Measurements from ENCODE around the gene PHLPP1.
"Not testable (repeated sequence)": the region's sequence is repeated elsewhere in the genome, so short reads cannot be mapped to it uniquely, and the experiment has no call there.

The PHLPP1 gene

DNA sequence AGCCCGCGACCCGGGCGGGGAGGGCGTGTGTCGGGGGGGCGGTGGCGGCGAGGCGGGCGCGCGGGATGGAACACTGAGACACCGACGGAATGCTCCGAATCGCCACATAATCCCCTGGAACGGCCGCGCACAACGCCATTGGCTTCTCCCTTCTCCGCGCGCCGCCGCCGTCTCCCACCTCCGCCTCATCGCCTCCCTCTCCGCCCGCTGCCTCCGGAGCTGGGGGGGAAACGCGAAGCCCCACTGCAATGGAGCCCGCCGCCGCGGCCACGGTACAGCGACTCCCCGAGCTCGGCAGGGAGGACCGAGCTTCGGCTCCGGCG lies at the start of gene PHLPP1:
Gene PHLPP1, plus strand, starts transcription at position 106 of the 323 bp plus-strand sequence. Its CDS starts 143 bp downstream, at position 249.
- Mint-ChIP-seq H3K4me1 (ENCODE audit: low read depth) (peaks cover 33% of the 10 kb centered on the region), H3K4me3 (peak within 1 kb of the TSS; percentile 83), H3K27ac (peak within 1 kb of the TSS; percentile 82)

DNA sequence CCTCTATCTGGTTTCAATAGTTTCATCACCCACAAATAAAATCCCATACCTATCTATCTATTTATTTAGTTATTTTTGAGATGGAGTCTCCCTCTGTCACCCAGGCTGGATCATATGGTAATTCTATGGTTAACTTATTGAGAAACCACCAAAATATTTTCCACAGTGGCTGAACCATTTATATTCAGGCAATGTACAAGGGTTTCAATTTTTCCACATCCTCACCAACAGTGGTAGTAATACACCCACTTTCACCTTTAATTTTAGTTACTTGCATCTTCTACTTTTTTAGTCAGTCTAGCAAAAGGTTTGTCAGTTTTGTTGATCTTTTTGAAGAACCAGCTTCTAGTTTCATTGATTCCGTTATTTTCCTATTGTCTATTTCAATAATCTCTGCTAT lies 46.1 kb upstream of the PHLPP1 start:
- H3K27ac Mint-ChIP-seq = no peak overlapping the region
- peaks cover 3% of the 10 kb centered on the region for H3K27me3 Mint-ChIP-seq (ENCODE audit: low read depth)
- H3K4me3 Mint-ChIP-seq = no peak overlapping the region
- no peaks in the 10 kb centered on the region for H3K36me3 Mint-ChIP-seq (ENCODE audit: low read depth)
- H3K9me3 Mint-ChIP-seq = peaks cover 11% of the 10 kb centered on the region
- H3K4me1 Mint-ChIP-seq (ENCODE audit: low read depth) = no peaks in the 10 kb centered on the region

More for the DNA sequence above, at the start of gene PHLPP1:
- H3K36me3 Mint-ChIP-seq (ENCODE audit: low read depth) = peaks cover 3% of the 10 kb centered on the region
- peaks cover 31% of the 10 kb centered on the region for H3K27me3 Mint-ChIP-seq (ENCODE audit: low read depth)
- H3K9me3 Mint-ChIP-seq = no peaks in the 10 kb centered on the region

DNA sequence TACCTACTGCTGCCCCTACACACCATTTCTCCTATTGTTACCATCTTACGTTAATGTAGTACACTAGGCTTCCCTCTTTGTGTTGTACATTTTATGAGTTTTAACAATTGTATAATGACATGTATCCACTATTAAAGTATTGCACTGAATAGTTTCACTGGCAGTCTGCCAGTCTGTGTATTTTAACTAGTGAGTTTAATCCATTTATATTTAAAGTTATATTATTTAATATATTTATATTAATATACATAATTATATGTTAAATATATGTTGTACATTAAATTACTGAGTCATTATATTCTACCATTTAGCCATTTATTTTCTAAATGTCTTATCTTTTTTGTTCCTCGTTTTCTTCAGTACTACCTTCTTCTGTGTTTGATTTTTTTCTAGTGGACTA lies 44.8 kb upstream of the PHLPP1 start:
- Mint-ChIP-seq H3K27me3 (ENCODE audit: low read depth) (peaks cover 3% of the 10 kb centered on the region), H3K9me3 (peaks cover 11% of the 10 kb centered on the region), H3K27ac (no peak overlapping the region), H3K4me3 (no peak overlapping the region), H3K4me1 (ENCODE audit: low read depth) (no peaks in the 10 kb centered on the region), H3K36me3 (ENCODE audit: low read depth) (no peaks in the 10 kb centered on the region)

DNA sequence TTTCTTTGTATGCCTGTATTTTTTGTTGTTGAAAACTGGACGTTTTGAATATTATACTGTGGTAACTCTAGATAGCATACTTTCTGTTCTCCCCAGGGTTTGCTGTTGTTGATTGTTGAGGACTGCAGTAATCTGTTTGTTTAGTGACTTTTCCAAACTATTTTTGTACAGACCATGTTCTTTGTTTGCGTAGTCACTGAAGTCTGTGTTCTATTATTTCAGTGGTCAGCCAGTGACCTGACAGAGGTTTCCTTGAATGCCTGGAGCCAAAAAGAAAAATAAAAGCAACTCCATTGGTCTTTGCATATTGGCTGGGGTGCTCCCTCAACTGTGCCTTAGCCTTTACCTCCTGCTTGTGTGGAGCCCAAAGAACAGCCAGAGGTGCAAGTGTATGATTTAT lies 42.7 kb upstream of the PHLPP1 start:
- H3K36me3 Mint-ChIP-seq (ENCODE audit: low read depth) = no peaks in the 10 kb centered on the region

DNA sequence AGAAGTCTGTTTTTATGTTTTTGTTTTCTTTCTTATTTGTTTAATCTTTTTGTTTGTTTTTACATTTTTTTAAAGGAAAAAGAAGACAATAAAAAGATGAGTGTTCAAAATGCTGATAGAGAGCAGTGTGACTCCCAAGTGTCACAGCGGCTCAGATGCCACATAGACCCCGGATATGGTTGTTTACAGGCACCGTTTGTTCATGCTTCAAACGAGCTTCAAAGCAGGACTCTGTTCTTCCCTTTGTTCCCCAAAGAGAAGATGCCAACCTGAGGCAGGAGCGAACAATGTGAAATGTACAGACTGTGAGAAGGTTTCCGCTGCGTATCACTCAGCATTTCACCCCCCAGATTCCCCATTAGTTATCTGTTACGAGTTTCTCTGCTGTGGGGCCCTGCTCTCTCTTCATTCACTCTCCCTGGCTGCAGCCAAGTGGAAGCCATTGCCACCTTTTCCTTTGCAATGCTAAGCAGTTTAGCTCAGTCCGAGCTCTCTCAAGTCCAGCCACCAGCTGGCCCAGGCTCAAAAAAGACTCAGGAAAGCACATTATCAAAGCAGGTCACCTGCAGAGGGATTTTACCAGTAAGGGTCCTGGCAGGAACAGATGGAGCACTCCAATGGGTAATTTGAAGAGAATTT lies 36.4 kb upstream of the PHLPP1 start:
- Mint-ChIP-seq H3K4me1 (ENCODE audit: low read depth) (no peaks in the 10 kb centered on the region), H3K27ac (no peak overlapping the region), H3K36me3 (ENCODE audit: low read depth) (no peaks in the 10 kb centered on the region), H3K27me3 (ENCODE audit: low read depth) (peaks cover 10% of the 10 kb centered on the region), H3K4me3 (no peak overlapping the region), H3K9me3 (peaks cover 3% of the 10 kb centered on the region)

More for the DNA sequence above, 42.7 kb upstream of the PHLPP1 start:
- H3K9me3 Mint-ChIP-seq = peaks cover 14% of the 10 kb centered on the region
- H3K4me1 Mint-ChIP-seq (ENCODE audit: low read depth) = no peaks in the 10 kb centered on the region
- no peak overlapping the region for H3K4me3 Mint-ChIP-seq
- no peak overlapping the region for H3K27ac Mint-ChIP-seq
- peaks cover 13% of the 10 kb centered on the region for H3K27me3 Mint-ChIP-seq (ENCODE audit: low read depth)

DNA sequence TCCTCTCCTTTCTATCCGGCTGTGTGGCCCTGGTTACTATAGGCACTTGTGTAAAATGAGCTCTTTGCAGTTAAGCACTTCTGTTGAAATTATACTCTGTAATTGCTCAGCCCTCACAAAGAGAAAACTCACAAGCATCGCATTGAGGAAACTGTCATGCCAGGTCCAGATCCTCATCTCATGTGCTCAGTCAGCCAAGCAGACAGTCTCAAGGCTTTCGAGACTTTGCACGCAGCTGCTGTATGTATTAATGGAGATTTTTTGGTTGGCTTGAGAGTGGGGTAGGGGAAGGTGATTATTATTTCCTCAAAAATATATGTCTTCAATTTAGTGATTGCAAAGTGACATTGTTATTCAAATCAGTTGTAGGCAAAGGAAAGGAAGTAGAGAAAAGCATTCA lies 33.0 kb upstream of the PHLPP1 start:
- H3K9me3 Mint-ChIP-seq = peaks cover 8% of the 10 kb centered on the region
- H3K36me3 Mint-ChIP-seq (ENCODE audit: low read depth) = no peaks in the 10 kb centered on the region
- no peaks in the 10 kb centered on the region for H3K4me1 Mint-ChIP-seq (ENCODE audit: low read depth)
- H3K27me3 Mint-ChIP-seq (ENCODE audit: low read depth) = peaks cover 1% of the 10 kb centered on the region
- H3K27ac Mint-ChIP-seq = no peak overlapping the region
- no peak overlapping the region for H3K4me3 Mint-ChIP-seq

DNA sequence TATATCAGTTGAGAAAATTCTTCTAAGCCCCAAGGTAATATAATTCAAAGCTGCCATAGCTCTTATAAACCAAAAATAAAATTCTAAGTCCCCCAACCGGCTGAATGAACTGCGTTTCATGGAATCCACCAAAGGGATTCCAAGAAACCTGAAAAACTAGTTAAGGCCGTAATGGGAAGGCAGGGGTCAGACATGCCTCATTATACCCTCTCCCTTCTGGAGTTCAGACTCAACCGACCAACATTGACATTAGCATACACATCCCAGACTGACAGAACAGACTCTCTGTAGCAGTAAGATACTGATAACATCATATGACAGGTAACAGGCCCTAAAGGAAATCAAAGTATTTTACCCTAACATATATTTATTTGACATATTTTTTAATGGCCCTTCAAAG lies 31.4 kb upstream of the PHLPP1 start:
- H3K36me3 Mint-ChIP-seq (ENCODE audit: low read depth) = peaks cover 6% of the 10 kb centered on the region
- H3K27me3 Mint-ChIP-seq (ENCODE audit: low read depth) = peaks cover 5% of the 10 kb centered on the region
- H3K27ac Mint-ChIP-seq = no peak overlapping the region
- H3K4me3 Mint-ChIP-seq = no peak overlapping the region
- peaks cover 17% of the 10 kb centered on the region for H3K9me3 Mint-ChIP-seq
- H3K4me1 Mint-ChIP-seq (ENCODE audit: low read depth) = no peaks in the 10 kb centered on the region

DNA sequence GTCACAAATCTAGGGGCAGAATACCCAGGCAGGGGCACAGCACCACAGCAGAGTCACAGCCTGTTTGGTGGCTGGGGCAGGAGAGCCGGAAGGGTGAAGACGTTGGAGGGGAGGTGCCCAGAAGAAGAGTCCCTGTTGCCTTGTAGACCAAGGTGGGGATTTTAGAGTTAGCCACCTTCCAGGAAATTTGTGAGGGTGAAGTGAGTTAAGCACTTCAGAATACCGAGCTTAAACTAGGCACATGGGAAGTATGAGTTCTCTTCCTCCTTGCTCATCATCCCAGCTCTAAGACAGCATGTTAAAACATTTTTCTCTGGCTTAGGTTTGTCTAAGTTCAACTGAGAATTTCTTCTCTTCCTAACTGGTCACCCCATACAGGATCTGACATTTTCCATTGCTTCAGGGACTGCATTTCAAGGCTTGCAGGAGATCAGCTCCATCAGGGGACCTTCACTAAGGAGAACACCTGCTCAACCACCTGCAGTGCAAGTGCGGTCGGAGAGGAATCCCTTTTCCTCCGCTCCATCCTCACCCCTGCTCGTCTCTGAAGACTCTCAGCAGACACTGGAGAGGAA lies 26.5 kb upstream of the PHLPP1 start:
- no peaks in the 10 kb centered on the region for H3K4me1 Mint-ChIP-seq (ENCODE audit: low read depth)
- peaks cover 17% of the 10 kb centered on the region for H3K27me3 Mint-ChIP-seq (ENCODE audit: low read depth)
- H3K9me3 Mint-ChIP-seq = peaks cover 53% of the 10 kb centered on the region
- H3K36me3 Mint-ChIP-seq (ENCODE audit: low read depth) = peaks cover 8% of the 10 kb centered on the region
- H3K4me3 Mint-ChIP-seq = no peak overlapping the region
- no peak overlapping the region for H3K27ac Mint-ChIP-seq

DNA sequence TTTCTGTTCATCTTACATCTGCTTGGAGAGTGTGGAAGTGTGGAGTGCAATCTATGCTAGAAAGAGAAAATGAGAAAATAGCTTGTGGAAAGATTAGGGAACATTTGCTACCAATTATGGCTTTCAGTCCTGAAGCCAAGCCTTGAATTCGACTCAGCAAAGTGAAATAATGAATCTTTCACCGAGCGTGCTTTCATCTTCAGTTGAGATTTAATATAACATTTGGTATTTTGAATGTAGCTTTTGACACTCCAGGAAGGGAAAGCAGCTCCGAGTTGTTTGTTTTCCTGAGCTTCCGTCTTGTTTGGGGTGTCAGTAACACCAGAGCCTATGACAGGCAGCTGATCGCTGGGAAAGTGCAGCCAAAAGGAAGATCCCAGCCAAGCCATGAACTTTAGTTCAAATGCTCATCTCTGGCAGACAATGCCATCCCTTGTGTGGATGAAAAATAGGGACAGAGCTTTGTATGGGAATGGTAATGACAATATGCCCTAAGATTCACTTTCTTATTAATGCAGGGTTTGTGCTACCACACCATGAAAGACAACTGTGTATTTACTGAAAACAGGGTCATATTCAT lies 25.0 kb upstream of the PHLPP1 start:
- Mint-ChIP-seq H3K27me3 (ENCODE audit: low read depth) (peaks cover 24% of the 10 kb centered on the region), H3K27ac (no peak overlapping the region), H3K36me3 (ENCODE audit: low read depth) (peaks cover 8% of the 10 kb centered on the region), H3K4me1 (ENCODE audit: low read depth) (no peaks in the 10 kb centered on the region), H3K4me3 (no peak overlapping the region), H3K9me3 (peaks cover 53% of the 10 kb centered on the region)

DNA sequence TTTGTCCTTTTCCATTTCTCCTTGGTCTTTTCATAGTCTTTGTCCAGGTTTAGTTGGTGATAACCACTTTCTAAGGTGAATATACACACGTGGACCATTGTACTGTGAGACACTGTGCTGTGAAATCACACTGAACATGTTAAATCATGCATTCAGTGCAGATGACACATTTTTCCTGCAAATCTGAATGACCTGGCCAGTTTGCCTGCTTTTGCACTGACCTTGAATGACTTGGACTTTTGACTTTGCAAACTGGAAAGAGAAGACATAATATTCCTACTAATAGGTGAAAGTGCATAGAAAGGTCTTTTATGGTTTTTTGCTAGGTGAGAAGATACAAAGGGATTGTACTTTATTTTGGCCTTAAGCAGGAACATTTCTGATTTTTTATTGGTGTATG lies 21.7 kb upstream of the PHLPP1 start:
- peaks cover 2% of the 10 kb centered on the region for H3K36me3 Mint-ChIP-seq (ENCODE audit: low read depth)
- peaks cover 27% of the 10 kb centered on the region for H3K27me3 Mint-ChIP-seq (ENCODE audit: low read depth)
- H3K27ac Mint-ChIP-seq = no peak overlapping the region
- H3K4me3 Mint-ChIP-seq = no peak overlapping the region
- H3K4me1 Mint-ChIP-seq (ENCODE audit: low read depth) = no peaks in the 10 kb centered on the region
- H3K9me3 Mint-ChIP-seq = peaks cover 39% of the 10 kb centered on the region

DNA sequence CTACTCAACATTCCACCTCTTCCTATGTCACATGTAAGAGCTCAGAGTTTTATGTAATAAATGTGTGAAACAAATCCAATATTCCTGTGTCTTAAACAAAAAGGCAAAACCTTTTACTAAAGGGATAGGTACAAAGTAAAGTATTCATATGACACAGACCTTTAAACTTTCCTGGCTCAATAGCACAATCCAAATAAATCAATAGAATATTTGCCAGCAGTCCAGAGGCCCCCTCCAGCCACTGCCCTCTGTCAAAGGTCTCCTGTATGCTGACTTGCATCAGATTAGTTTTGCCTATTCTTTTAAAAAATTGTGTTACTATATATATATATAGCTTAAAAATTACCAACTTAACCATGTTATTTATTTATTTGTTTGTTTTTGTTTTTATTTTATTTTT lies 17.7 kb upstream of the PHLPP1 start:
- Mint-ChIP-seq H3K36me3 (ENCODE audit: low read depth) (no peaks in the 10 kb centered on the region), H3K9me3 (peaks cover 5% of the 10 kb centered on the region), H3K4me1 (ENCODE audit: low read depth) (no peaks in the 10 kb centered on the region), H3K27me3 (ENCODE audit: low read depth) (peaks cover 23% of the 10 kb centered on the region), H3K27ac (no peak overlapping the region), H3K4me3 (no peak overlapping the region)

DNA sequence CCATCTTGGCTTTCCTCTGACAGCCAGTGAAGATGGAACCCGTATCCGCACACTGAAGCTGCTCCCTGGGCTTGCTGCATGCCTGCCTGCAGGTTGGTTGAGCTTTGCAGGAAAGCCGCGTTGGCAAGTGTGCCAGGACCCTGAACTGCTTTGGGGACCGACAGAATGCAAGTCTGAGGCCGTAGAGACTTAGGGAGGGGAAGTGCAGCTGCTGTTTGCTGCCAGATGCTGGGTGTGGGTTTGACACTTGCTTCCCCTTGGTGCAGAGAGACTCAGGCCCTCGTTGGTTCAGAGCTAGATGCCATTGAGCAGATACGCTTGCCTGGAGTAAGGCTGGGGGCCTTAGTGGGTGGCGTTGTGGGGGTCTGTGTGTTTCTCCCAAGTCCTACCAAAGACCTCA lies 13.1 kb upstream of the PHLPP1 start:
- H3K4me3 Mint-ChIP-seq = no peak overlapping the region
- no peak overlapping the region for H3K27ac Mint-ChIP-seq
- H3K9me3 Mint-ChIP-seq = no peaks in the 10 kb centered on the region
- H3K36me3 Mint-ChIP-seq (ENCODE audit: low read depth) = no peaks in the 10 kb centered on the region
- H3K4me1 Mint-ChIP-seq (ENCODE audit: low read depth) = no peaks in the 10 kb centered on the region
- H3K27me3 Mint-ChIP-seq (ENCODE audit: low read depth) = peaks cover 12% of the 10 kb centered on the region

DNA sequence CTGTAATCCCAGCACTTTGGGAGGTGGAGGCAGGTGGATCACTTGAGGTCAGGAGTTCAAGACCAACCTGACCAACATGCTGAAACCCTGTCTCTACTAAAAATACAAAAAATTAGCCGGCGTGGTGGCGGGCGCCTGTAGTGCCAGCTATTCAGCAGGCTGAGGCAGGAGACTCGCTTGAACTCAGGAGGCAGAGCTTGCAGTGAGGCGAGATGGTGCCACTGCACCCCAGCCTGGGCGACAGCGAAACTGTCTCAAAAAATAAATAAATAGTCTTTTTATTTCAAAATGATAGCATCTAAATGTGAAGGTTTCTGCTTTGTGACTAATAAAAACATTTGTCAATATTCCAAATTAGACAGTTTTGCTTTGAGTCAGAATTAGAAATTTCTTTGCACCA lies 8.5 kb upstream of the PHLPP1 start:
- H3K27ac Mint-ChIP-seq; H3K4me1 Mint-ChIP-seq (ENCODE audit: low read depth): not testable (repeated sequence)

DNA sequence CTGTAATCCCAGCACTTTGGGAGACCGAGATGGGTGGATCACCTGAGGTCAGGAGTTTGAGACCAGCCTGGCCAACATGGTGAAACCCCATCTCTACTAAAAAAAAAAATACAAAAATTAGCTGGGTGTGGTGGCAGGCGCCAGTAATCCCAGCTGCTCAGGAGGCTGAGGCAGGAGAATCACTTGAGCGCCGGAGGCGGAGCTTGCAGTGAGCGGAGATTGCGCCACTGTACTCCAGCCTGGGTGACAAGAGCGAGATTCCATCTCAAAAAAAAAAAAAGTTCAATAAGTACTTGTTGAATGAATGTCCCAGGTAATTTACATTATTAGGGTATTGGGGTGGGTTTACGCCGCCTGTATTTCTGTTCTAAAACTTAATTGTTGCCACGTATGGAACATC lies 5.4 kb upstream of the PHLPP1 start:
- H3K36me3 Mint-ChIP-seq (ENCODE audit: low read depth); H3K27ac Mint-ChIP-seq; H3K9me3 Mint-ChIP-seq; H3K4me1 Mint-ChIP-seq (ENCODE audit: low read depth); H3K4me3 Mint-ChIP-seq: not testable (repeated sequence)
- peaks cover 26% of the 10 kb centered on the region for H3K27me3 Mint-ChIP-seq (ENCODE audit: low read depth)

More for the DNA sequence above, 8.5 kb upstream of the PHLPP1 start:
- H3K36me3 Mint-ChIP-seq (ENCODE audit: low read depth); H3K9me3 Mint-ChIP-seq; H3K4me3 Mint-ChIP-seq: not testable (repeated sequence)
- peaks cover 22% of the 10 kb centered on the region for H3K27me3 Mint-ChIP-seq (ENCODE audit: low read depth)

DNA sequence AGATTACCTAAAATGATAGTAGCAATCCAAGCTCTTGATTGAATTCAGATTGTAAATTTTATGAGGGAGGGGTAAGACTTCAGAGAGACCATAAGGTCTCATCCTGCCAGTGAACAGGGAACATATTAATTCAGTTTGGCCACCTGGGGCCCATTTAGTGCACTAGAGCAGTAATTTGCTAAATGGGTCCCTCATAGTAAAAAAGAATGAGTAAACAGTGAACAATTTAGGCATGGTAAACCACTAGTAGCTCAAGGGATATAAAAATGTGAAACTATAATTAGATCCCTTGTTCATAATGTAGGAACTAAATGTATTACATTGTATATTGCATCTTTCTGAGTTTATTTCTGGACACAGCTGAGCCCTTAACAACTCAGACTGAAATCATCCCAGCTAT lies 4.9 kb upstream of the PHLPP1 start:
- no peaks in the 10 kb centered on the region for H3K36me3 Mint-ChIP-seq (ENCODE audit: low read depth)
- peaks cover 26% of the 10 kb centered on the region for H3K27me3 Mint-ChIP-seq (ENCODE audit: low read depth)
- H3K4me1 Mint-ChIP-seq (ENCODE audit: low read depth) = peaks cover 7% of the 10 kb centered on the region
- H3K9me3 Mint-ChIP-seq = no peaks in the 10 kb centered on the region
- H3K4me3 Mint-ChIP-seq = no peak overlapping the region
- H3K27ac Mint-ChIP-seq = no peak overlapping the region

Data from T-helper 1 cell treated with Interleukin-12 subunit alpha and Interleukin-12 subunit beta and Interleukin-4 antibody, amounts not matched to agents 30 μg/mL and 1 μg/mL, for 36 hours (primary cell).